Mesothelial cell of epicardium (in vitro differentiated cells): ENCODE measurements around the gene CLPSL2. TPM values are rescaled to one million over a fixed set of nuclear protein-coding genes. Genes with fewer than 3 reads are reported as not detected.
A peak's percentile ranks its signal among the peaks of the same experiment; 100 is the strongest.
"Not testable (repeated sequence)": the region's sequence is repeated elsewhere in the genome, so short reads cannot be mapped to it uniquely, and the experiment has no call there.

ENCODE experiments used
- DNase-seq, 2 experiments: peaks; one replicate each; pipeline ENCODE4 v3.0.0; 2021; ENCODE audit warnings: low spot score in 2 of 2; ENCODE audit not compliant: unreplicated experiment in 2 of 2
- H3K27ac Mint-ChIP-seq: 2 replicates; pipeline ENCODE4 v1.8.0; 2021; ENCODE audit warnings: mixed read lengths
- H3K27me3 Mint-ChIP-seq: 2 replicates; pipeline ENCODE4 v1.8.0; 2021; ENCODE audit warnings: low read depth, mixed read lengths
- H3K36me3 Mint-ChIP-seq: 2 replicates; pipeline ENCODE4 v1.8.0; 2021; ENCODE audit warnings: mixed read lengths
- H3K4me1 Mint-ChIP-seq: 2 replicates; pipeline ENCODE4 v1.8.0; 2021; ENCODE audit warnings: mixed read lengths
- H3K4me3 Mint-ChIP-seq: 2 replicates; pipeline ENCODE4 v1.8.0; 2021; ENCODE audit warnings: mild to moderate bottlenecking, moderate library complexity, mixed read lengths
- H3K9me3 Mint-ChIP-seq: 2 replicates; pipeline ENCODE4 v1.8.0; 2021; ENCODE audit warnings: mixed read lengths
- CTCF ChIP-seq: fragments of 200-600 bp; sonication (generic); IDR thresholded peaks from one replicate; pipeline ENCODE4 v1.5.0; 2021; ENCODE audit warnings: antibody characterized with exemption; ENCODE audit not compliant: unreplicated experiment
- total RNA-seq: library from RNA; stranded (reverse); gene quantifications from 3 replicates; pipeline ENCODE4 v1.2.1, GENCODE V29; 2021

CLPSL2 gene
- total RNA-seq, 1 donor from 2014 or later: not detected

DNA sequence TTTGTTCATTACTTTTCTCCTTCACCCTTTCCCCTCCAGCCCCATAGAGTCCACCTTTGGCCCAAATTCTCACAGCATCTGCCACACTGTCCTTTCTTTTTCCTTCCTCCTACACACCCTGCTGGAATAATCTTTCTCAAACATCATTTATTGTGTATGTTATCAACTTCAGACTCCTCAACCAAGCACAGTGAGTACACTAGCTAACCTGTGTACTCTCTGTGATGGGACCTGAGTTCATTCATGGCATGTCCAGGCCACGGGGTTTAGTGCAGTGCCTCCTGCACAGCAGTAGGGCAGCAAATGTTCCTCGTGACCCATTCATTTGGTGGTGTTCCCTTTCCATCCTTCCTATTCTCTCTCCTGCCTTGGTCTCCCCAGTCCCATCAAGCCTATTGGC lies 46.7 kb upstream of the CLPSL2 start:
- no peaks in the 10 kb centered on the region for H3K9me3 Mint-ChIP-seq
- DNase-seq: no peak
- peaks cover 59% of the 10 kb centered on the region for H3K4me1 Mint-ChIP-seq
- peak overlapping the region; percentile 33 for H3K4me3 Mint-ChIP-seq
- H3K27me3 Mint-ChIP-seq: peaks cover 9% of the 10 kb centered on the region
- no peaks in the 10 kb centered on the region for H3K36me3 Mint-ChIP-seq
- TF ChIP-seq CTCF: no peak
- peak overlapping the region; percentile 1 for H3K27ac Mint-ChIP-seq

- TF ChIP-seq CTCF: no peak
- Mint-ChIP-seq H3K36me3 (no peaks in the 10 kb centered on the region), H3K27me3 (peaks cover 3% of the 10 kb centered on the region), H3K4me1 (peaks cover 52% of the 10 kb centered on the region), H3K27ac (peak overlapping the region; percentile 47), H3K9me3 (no peaks in the 10 kb centered on the region), H3K4me3 (peak overlapping the region; percentile 82)
- no peak for DNase-seq
Observed at GRCh38 chr6:35730745-35731413, 45.5 kb upstream of the CLPSL2 start.

DNA sequence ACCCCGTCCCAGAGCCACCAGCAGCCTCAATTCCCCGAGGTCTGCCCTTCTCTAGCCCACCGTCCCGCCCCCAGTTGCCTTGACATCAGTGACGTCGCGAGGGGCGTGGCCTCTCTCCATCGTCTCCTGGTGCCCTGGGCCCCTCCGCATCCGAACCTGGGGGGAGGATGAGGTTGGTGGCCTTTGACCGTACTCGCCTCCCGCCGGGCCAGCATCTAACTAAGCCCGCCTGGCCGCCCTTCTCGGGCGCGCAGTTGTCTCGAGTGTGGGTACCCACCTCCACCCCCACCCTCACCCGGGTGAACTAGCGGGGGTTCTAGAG lies 45.0 kb upstream of the CLPSL2 start:
- Mint-ChIP-seq H3K4me3 (peak overlapping the region; percentile 82), H3K36me3 (no peaks in the 10 kb centered on the region), H3K4me1 (peaks cover 51% of the 10 kb centered on the region), H3K9me3 (no peaks in the 10 kb centered on the region), H3K27me3 (peaks cover 3% of the 10 kb centered on the region), H3K27ac (peak overlapping the region; percentile 98)
- peak; percentile 79 to 89 for DNase-seq
- TF ChIP-seq CTCF: no peak

GRCh38 chr6:35731736-35732532 lies 44.5 kb upstream of the CLPSL2 start:
- no peak for TF ChIP-seq CTCF
- Mint-ChIP-seq H3K9me3 (no peaks in the 10 kb centered on the region), H3K4me1 (peaks cover 46% of the 10 kb centered on the region), H3K27me3 (peaks cover 3% of the 10 kb centered on the region), H3K27ac (peak overlapping the region; percentile 98), H3K36me3 (no peaks in the 10 kb centered on the region), H3K4me3 (peak overlapping the region; percentile 82)
- peak; percentile 81 to 90 for DNase-seq

- Mint-ChIP-seq H3K9me3 (no peaks in the 10 kb centered on the region), H3K27ac (peak overlapping the region; percentile 56), H3K4me1 (peaks cover 40% of the 10 kb centered on the region), H3K4me3 (no peak overlapping the region), H3K36me3 (no peaks in the 10 kb centered on the region), H3K27me3 (peaks cover 3% of the 10 kb centered on the region)
- DNase-seq: no peak
- TF ChIP-seq CTCF: no peak
Observed at GRCh38 chr6:35733633-35734032, 42.8 kb upstream of the CLPSL2 start.

- H3K9me3 Mint-ChIP-seq, H3K36me3 Mint-ChIP-seq, DNase-seq, H3K27me3 Mint-ChIP-seq, H3K4me3 Mint-ChIP-seq, H3K27ac Mint-ChIP-seq: not testable (repeated sequence)
- peaks cover 35% of the 10 kb centered on the region for H3K4me1 Mint-ChIP-seq
Observed at GRCh38 chr6:35734319-35734718, 42.1 kb upstream of the CLPSL2 start.
